Panc1 (cell line): ENCODE data around the gene CDKN3. TPM values are rescaled to one million over a fixed set of nuclear protein-coding genes. Genes with fewer than 3 reads are reported as not detected.

ENCODE experiments used
- ATAC-seq: fragments of 200-7000 bp; cut with Tn5 transposase; 2 replicates; pipeline ENCODE4 v1.9.1; 2020; ENCODE audit warnings: mild to moderate bottlenecking, moderate library complexity
- Bru-seq: library from RNA; stranded (reverse); fragments of 400-500 nt; gene quantifications from one replicate; lab custom pipeline; 2021; lab: Mats Ljungman, UMichigan
- BruChase-seq, 2 experiments: library from RNA; stranded (reverse); fragments of 400-500 nt; gene quantifications; one replicate each; lab custom pipeline; 2021; lab: Mats Ljungman, UMichigan
- BruUV-seq: library from RNA; stranded (reverse); fragments of 400-500 nt; replicated peaks from 2 replicates; lab custom pipeline; 2021; lab: Mats Ljungman, UMichigan
- CTCF ChIA-PET: fragments of 300-600 bp; sonication (Branson Sonifier 250); formaldehyde crosslinking; loops from one replicate; lab custom pipeline; 2022; ENCODE audit warnings: antibody characterized with exemption; lab: Charles Lee
- POLR2A ChIA-PET: fragments of 300-600 bp; sonication (Branson Sonifier 250); formaldehyde crosslinking; loops from one replicate; lab custom pipeline; 2022; ENCODE audit warnings: antibody characterized with exemption; lab: Charles Lee
- DNase-seq: peaks from one replicate; pipeline ENCODE4 v3.0.0-alpha.2; 2010; ENCODE audit warnings: low read depth, low spot score
- H3K27ac ChIP-seq: 2 replicates; pipeline ENCODE4 v1.5.1; 2011; ENCODE audit warnings: mild to moderate bottlenecking, low read length, inconsistent platforms
- H3K27me3 ChIP-seq: fragments of 200-500 bp; sonication (Bioruptor generic); 2 replicates; pipeline ENCODE4 v1.6.0; 2014; ENCODE audit warnings: low read length, inconsistent platforms; ENCODE audit not compliant: control insufficient read depth, insufficient read depth
- H3K36me3 ChIP-seq: fragments of 200-500 bp; sonication (Bioruptor generic); 2 replicates; pipeline ENCODE4 v1.5.1; 2014; ENCODE audit warnings: inconsistent platforms, mild to moderate bottlenecking, low read length, moderate library complexity; ENCODE audit not compliant: control insufficient read depth, insufficient read depth
- H3K4me1 ChIP-seq: 2 replicates; pipeline ENCODE4 v1.5.1; 2011; ENCODE audit warnings: inconsistent platforms, mild to moderate bottlenecking, low read length, moderate library complexity; ENCODE audit not compliant: control insufficient read depth, insufficient read depth
- H3K4me3 ChIP-seq, 2 experiments: 2 replicates each; pipeline ENCODE4 v1.5.1; 2011 to 2012; ENCODE audit warnings: low read depth in 2 of 2, low read length in 2 of 2, mild to moderate bottlenecking in 2 of 2, inconsistent platforms in 1 of 2, moderate library complexity in 1 of 2
- H3K9me3 ChIP-seq: fragments of 200-500 bp; sonication (Bioruptor generic); 2 replicates; pipeline ENCODE4 v1.5.1; 2014; ENCODE audit warnings: low read depth, mild to moderate bottlenecking, inconsistent platforms, low read length, moderate library complexity; ENCODE audit not compliant: control insufficient read depth, insufficient read depth
- POLR2AphosphoS5 ChIP-seq: IDR thresholded peaks from 2 replicates; pipeline ENCODE4 v1.6.1; 2012; ENCODE audit warnings: mild to moderate bottlenecking, low read depth, low read length, moderate library complexity
- SIN3A ChIP-seq: IDR thresholded peaks from 2 replicates; pipeline ENCODE4 v1.6.1; 2012; ENCODE audit warnings: low read depth, mild to moderate bottlenecking, low read length, moderate library complexity, borderline replicate concordance; ENCODE audit not compliant: insufficient read depth
- TCF7L2 ChIP-seq: IDR thresholded peaks from 2 replicates; pipeline ENCODE4 v1.6.1; 2011; ENCODE audit warnings: mild to moderate bottlenecking, low read depth, low read length, inconsistent platforms
- in situ Hi-C: cut with HindIII; loops from 2 replicates; pipeline ENCODE4 v1.10.0; 2016; ENCODE audit warnings: low sequenced_read_pairs, low pct_unique_long_range_greater_than_20kb
- intact Hi-C: fragments of 100-400 bp; cut with micrococcal nuclease; formaldehyde crosslinking; loops from one replicate; pipeline ENCODE4 v1.10.0; 2022; ENCODE audit not compliant: unreplicated experiment
- long read RNA-seq: library from polyadenylated mRNA; unstranded; transcript quantifications from one replicate; pipeline ENCODE4 v2.0.0, GENCODE V29; 2021; ENCODE audit not compliant: unreplicated experiment
- polyA plus RNA-seq: library from polyadenylated mRNA; unstranded; fragments of >200 nt; gene quantifications from one replicate; pipeline ENCODE4 v1.2.1, GENCODE V29; 2012; ENCODE audit warnings: missing spikeins; ENCODE audit not compliant: insufficient read length
- total RNA-seq: library from RNA; stranded (reverse); gene quantifications from one replicate; pipeline ENCODE4 v1.2.1, GENCODE V29; 2021; ENCODE audit not compliant: unreplicated experiment
- TF ChIP-seq, protein P1 (sequence below), 2 experiments: IDR thresholded peaks; 2 replicates each; pipeline ENCODE4 v1.6.1; 2011 to 2012; ENCODE audit warnings: low read depth in 2 of 2, control low read depth in 1 of 2, low read length in 1 of 2, mild to moderate bottlenecking in 1 of 2, moderate library complexity in 1 of 2; ENCODE audit not compliant: insufficient read depth in 1 of 2
- TF ChIP-seq, protein P2 (sequence below): fragments of 450-650 bp; IDR thresholded peaks from 2 replicates; pipeline ENCODE4 v1.5.1; 2017; ENCODE audit warnings: mild to moderate bottlenecking

CDKN3 gene, protein sequence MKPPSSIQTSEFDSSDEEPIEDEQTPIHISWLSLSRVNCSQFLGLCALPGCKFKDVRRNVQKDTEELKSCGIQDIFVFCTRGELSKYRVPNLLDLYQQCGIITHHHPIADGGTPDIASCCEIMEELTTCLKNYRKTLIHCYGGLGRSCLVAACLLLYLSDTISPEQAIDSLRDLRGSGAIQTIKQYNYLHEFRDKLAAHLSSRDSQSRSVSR
- 36.1 TPM for total RNA-seq
- polyA plus RNA-seq, result 9.0 TPM
- Bru-seq, nascent RNA, result percentile 66 among the genes with signal in this experiment
- percentile 53 among the genes with signal in this experiment for BruChase-seq, experiment 1, labeled RNA remaining after a 2-hour chase
- percentile 60 among the genes with signal in this experiment for BruChase-seq, experiment 2, labeled RNA remaining after a 6-hour chase
- long read RNA-seq, transcript CDKN3-202 (8 exons, 893 nt), result major isoform, 21 of 57 reads
- long read RNA-seq, partial matches to known transcripts, result 24 of 57 reads
- long read RNA-seq, other reads (novel, unspliced or antisense), result 12 of 57 reads

DNA sequence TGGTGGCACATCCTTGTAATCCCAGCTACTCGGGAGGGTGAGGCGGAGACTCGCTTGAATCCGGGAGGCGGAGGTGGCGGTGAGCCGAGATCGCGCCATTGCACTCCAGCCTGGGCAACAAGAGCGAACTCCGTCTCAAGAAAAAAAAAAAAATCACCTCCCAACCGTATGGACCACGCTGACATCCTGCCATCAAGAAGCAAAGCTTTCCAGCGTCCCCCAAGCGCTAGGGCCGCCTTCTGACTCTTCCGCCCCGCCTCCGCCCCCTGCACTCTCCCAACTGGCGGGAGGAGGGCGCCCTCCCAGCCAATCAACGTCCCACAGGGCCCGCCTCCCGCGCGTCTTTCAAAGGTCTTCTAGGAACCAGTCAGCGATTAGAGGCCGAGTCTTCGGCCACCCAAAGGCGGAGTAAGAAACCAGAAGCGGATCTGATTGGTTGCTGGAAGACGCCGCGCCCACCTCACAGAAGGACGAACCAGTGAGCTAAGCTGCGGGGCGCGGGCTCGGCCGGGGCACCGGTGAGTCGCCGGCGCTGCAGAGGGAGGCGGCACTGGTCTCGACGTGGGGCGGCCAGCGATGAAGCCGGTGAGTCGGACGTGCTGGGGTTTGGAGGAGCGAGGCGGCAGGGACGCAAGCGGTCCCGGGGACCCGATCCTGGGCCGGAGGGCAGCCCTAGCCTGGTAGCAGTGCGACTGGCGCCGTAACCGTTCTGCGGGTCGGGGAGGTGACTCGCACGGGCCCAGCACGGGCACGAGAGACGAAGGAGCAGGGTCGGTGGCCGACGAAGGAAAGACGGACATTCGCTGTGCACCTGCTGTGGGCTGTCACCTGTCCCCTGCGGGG, at the start of gene CDKN3:
Gene CDKN3, plus strand, starts transcription at position 515 of the 843 bp plus-strand sequence. Its CDS starts 62 bp downstream, at position 577.
- in situ Hi-C loops (no loop called here), intact Hi-C loops (no loop called here)
- ATAC-seq, result peak; percentile 98
- ChIA-PET POLR2A (no interaction called here), CTCF (no interaction called here)
- Histone ChIP-seq H3K27ac (peak within 1 kb of the TSS; percentile 81), H3K27me3 (no peaks in the 10 kb centered on the region), H3K4me3 (peak within 1 kb of the TSS; percentile 62 to 76), H3K36me3 (peaks cover 3% of the 10 kb centered on the region), H3K9me3 (no peaks in the 10 kb centered on the region), H3K4me1 (peaks cover 4% of the 10 kb centered on the region; the same call in 1 of the 2 replicates)
- peak; percentile 87 for DNase-seq
- BruUV-seq, result no TSS peak
- TF ChIP-seq TCF7L2 (peak; percentile 82), SIN3A (0 out of 2 replicates have a peak, but pooled peaks have one; percentile 35), POLR2AphosphoS5 (peak; percentile 44; the same call in 1 of the 2 replicates)
- TF ChIP-seq, protein P1, sequence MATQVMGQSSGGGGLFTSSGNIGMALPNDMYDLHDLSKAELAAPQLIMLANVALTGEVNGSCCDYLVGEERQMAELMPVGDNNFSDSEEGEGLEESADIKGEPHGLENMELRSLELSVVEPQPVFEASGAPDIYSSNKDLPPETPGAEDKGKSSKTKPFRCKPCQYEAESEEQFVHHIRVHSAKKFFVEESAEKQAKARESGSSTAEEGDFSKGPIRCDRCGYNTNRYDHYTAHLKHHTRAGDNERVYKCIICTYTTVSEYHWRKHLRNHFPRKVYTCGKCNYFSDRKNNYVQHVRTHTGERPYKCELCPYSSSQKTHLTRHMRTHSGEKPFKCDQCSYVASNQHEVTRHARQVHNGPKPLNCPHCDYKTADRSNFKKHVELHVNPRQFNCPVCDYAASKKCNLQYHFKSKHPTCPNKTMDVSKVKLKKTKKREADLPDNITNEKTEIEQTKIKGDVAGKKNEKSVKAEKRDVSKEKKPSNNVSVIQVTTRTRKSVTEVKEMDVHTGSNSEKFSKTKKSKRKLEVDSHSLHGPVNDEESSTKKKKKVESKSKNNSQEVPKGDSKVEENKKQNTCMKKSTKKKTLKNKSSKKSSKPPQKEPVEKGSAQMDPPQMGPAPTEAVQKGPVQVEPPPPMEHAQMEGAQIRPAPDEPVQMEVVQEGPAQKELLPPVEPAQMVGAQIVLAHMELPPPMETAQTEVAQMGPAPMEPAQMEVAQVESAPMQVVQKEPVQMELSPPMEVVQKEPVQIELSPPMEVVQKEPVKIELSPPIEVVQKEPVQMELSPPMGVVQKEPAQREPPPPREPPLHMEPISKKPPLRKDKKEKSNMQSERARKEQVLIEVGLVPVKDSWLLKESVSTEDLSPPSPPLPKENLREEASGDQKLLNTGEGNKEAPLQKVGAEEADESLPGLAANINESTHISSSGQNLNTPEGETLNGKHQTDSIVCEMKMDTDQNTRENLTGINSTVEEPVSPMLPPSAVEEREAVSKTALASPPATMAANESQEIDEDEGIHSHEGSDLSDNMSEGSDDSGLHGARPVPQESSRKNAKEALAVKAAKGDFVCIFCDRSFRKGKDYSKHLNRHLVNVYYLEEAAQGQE (IDR thresholded peaks at IDR 0.05; ENCODE audit: insufficient read depth in 1 of 2, low read depth in 2 of 2, low read length in 1 of 2), result no peak
- TF ChIP-seq, protein P2, sequence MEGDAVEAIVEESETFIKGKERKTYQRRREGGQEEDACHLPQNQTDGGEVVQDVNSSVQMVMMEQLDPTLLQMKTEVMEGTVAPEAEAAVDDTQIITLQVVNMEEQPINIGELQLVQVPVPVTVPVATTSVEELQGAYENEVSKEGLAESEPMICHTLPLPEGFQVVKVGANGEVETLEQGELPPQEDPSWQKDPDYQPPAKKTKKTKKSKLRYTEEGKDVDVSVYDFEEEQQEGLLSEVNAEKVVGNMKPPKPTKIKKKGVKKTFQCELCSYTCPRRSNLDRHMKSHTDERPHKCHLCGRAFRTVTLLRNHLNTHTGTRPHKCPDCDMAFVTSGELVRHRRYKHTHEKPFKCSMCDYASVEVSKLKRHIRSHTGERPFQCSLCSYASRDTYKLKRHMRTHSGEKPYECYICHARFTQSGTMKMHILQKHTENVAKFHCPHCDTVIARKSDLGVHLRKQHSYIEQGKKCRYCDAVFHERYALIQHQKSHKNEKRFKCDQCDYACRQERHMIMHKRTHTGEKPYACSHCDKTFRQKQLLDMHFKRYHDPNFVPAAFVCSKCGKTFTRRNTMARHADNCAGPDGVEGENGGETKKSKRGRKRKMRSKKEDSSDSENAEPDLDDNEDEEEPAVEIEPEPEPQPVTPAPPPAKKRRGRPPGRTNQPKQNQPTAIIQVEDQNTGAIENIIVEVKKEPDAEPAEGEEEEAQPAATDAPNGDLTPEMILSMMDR, result peak; percentile 27; the same call in 1 of the 2 replicates

DNA sequence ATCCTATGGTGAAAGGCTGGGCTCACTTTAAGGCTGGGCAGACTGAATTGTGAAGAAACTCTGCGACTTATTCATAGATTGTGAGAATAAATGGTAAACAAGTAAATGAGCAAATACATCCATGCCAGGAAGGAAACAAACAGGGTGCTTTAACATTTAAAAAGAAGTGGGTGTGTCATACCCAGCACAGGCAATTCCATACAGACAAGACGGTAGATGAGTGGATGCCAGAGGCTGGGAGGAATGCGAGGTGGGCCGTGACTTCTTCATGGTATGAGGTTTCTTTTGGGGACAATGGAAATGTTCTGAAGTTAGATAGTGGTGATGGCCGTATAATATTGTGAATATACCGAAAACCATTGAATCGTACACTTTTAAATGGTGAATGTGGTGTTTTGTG, 49.8 kb upstream of the CDKN3 start:
- H3K9me3 ChIP-seq, result no peaks in the 10 kb centered on the region
- TF ChIP-seq TCF7L2, result no peak
- ATAC-seq (no peak), DNase-seq (no peak)
- H3K36me3 ChIP-seq, result no peaks in the 10 kb centered on the region
- H3K27ac ChIP-seq, result no peak overlapping the region
- H3K27me3 ChIP-seq, result no peaks in the 10 kb centered on the region
- intact Hi-C loops, result loop anchor here (5.0 kb wide), 1 partner anchor 810 kb away; no protein-coding TSS in a partner anchor
- H3K4me3 ChIP-seq, result no peak overlapping the region
- BruUV-seq, result no TSS peak
- in situ Hi-C loops, result no loop called here
- H3K4me1 ChIP-seq, result no peaks in the 10 kb centered on the region
- ChIA-PET POLR2A (no interaction called here), CTCF (no interaction called here)
